Activated T-cell treated with anti-CD3 and anti-CD28 coated beads, Interleukin-2, amount 50 U/mL, for 1 hour (primary cell): ENCODE measurements around the gene ITPR2.
"Not testable (repeated sequence)": the region's sequence is repeated elsewhere in the genome, so short reads cannot be mapped to it uniquely, and the experiment has no call there.

Experiments used
- DNase-seq: peaks from one replicate; pipeline ENCODE4 v3.0.0-alpha.2; 2020

The ITPR2 gene

DNA sequence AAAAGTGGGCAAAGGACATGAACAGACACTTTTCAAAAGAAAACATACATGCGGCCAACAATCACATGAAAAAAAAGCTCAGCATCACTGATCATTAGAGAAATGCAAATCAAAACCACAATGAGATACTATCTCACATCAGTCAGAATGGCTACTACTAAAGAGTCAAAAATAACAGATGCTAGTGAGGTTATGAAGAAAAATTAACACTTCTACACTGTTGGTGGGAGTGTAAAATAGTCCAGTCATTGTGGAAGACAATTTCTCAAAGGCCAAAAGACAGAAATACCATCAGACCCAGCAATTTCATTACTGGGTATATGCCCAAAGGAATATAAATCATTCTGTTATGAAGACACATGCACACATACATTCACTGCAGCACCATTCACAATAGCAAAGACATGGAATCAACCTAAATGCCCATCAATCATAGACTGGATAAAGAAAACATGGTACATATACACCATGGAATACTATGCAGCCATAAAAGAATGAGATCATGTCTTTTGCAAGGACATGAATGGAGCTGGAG lies 103.8 kb downstream of the ITPR2 start:
- DNase-seq, result not testable (repeated sequence)

DNA sequence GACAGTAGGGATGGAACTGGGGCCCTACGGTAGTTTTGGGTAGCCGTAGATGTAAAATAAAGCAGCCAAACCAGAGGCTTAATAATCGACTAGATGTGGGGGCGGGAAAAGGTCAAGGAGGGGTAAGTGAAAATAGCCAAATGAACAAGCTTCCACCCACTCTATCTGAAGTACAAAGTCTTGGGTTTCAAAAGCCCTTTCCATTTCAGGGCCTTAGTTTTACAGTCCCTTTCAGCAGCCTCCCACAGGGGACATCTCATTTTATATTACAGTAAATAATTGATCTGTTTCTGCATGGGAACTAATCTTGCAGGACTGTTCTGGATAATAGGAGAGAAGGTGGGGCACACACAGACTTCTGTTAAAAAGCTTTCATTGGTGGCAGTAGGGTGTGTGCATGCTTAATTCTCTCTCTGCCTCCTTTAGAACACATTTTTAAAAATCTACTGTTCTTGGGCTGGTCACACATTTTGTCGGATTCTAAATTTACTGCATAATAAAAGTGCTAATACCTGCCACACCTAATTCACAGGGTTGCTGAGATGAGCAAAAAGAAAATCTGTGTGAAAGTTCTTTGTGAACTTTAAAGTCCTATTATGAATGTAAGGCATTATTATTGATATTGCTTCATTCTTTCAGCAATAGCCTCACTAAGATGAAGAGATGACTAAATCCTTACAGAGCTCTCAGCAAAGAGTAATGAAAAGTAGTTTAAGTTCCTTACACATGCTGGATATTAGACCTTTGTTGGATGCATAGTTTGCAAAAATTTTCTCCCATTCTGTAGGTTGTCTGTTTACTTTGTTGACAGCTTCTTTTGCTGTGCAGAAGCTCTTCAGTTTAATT lies 104.6 kb downstream of the ITPR2 start:
- no peak for DNase-seq

DNA sequence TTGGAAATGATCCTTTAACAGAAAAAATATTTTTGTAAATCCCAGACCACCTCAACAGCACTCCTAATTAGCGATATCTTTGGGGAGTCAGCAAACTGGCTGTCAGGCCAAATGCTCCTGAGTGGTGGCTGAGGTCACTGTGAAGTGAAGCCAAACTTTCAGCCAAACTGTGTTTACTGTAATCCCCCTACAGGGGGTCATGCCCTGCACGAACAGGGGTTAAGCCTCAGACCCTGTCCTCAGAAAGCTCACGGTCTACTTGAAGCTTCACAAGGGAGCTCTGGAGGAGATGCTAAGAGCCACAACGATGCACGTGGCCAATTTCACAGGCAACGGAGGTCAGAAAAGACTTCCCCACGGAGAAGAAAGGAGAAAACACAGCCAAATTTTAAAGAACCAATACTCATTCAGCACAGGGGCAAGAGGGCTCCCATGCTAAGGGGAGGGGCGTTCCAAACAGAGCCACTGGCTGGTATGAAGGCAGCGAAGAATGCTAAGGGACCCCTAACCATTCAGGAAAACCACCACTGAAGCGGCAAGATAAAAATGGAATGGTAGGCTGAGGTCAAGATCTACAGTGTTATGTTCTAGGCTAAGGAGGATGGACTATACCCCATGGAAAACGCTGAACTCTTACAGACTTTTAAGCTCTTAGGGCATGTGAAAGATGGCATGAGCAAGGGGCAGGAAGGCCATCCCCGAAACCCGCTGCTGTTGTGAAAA lies 105.4 kb downstream of the ITPR2 start:
- no peak for DNase-seq

DNA sequence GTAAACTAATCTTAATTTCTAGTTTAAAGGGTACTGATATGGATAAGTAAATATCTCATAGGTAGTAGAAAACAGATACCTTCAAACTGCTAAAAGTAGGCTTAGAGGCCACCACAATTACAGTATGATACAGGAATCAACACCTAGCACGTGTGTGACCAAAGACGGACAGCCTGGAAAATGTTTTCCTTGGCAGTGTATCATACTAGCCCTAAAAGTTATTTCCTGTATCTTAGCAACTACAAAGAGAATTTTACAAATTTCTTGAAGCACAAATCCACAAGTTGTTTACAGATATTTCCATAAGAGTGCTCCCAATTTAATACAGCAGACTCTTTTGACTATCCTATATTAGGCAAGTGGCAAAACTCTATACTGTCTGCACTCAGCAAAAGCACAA lies 106.0 kb downstream of the ITPR2 start:
- DNase-seq, result no peak

DNA sequence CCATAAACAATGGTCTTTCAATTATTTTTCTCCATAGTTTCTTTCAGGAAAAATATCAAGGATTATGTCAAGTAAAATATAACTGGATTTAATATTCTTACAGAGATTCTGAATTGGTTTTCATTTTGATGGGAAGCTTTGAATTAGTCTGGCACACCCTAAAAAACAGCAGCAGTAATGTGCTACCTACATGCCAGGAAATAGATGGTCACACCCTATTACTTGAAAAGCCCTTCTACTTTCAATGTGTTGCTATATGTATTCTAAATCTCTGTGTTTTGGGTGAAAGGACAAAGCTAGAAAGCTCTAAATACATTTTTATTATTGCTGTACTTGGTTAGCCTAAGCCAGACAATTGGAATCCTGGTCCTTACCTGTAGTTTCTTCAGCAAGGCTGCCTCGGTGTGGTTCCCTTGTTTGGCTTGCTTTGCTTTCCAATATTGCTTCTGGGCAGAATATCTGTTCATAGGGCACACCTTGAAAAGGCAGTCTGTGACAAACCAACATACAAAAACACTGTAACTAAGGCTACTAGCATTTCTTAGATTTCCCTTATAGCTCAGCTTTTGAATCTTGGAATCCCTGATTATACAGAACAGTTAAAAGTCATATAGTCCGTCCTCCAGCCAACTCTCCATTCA lies 107.6 kb downstream of the ITPR2 start:
- DNase-seq, result no peak

DNA sequence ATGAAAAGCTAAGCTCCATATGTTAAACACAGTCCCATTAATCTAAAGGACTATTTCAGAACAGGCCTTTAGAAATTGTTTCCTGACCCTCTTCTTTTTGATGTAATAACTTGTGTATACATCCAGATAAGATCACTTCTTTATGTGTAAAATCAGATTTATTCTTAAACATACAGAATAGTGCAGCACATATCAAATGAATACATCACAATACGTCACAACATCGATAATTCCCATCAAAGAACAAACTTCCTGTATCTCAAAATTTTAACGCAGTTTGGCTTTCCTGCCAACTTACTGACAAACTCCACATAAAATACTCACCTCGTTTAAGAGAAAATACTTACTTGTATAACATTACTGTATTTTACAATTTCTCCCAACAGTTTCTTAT lies 108.7 kb downstream of the ITPR2 start:
- DNase-seq, result no peak

DNA sequence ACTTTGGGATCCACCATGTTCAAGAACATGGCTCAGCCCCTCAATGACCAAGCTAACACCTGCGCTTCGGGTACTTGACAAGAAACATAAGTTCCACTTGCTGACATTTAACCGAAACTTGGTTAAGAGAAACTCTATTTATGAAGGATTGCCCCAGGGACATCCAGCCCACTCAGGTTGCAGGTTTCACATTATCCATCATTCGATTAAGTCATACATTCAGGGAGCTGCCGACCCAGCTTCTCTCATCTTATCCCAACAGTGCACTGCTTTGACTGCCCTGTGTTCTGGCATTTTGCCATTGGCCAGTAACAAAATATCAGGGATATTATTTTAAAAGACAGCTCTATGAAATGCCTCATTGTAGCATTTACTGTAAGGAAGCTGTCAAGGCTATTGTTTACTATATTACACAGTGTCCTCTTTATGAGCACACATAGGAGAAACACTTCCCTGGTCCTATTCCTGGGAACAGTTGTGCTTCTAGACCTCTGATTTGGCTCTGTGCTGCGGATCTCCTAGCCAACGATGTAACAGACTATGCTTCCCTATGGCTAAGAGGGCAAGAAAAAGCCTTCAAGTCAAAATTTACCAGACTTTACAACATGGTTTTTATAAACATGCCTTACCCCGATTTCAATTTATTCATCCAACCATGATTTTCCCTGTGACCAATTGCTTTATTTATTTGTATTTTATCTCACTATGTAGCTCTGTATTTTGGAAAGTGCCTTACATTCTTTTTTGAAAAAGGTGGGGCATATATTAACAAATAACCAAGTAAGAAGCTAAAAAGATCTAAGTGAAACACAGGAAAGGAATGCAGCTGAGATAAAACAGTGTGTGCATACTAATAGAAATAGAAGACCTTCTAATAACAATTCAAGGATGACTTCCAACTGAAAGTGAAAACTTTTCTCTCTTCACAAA lies 109.3 kb downstream of the ITPR2 start:
- DNase-seq, result no peak

DNA sequence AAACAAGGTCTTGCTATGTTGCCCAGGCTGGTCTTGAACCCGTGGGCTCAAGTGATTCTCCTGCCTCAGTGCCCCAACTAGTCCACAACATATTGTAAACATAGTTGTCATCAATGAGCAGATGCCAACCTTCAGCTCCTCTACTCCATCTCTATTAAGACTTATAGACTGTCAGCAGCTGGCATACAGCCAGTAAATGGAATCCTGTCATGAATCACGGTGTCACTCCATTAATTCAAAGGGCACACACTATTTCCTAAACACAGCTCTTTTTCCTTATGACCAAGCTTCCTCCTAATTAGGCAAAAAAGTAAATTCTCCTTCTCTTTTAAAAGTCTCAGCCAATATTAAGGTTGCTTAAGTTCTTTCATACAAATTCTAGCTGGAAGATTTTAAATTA lies 111.2 kb downstream of the ITPR2 start:
- no peak for DNase-seq

DNA sequence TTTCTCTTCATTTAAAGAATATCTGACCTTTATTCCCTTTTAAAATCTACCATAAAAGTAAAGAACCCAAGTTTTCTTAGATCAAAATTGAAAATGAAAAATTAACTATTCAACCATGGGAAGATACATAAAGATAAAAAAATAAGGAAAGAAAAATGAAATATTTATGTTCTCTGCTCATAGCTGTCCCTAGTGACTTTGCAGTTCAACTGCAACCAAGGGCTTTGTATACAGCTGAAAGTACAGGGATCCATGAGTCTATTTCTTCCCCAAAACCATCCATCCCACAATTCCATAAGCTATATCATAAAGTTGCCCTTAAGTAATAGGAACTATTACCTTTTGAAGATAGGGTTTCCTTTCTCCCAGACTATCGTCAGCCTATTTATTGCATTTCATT lies 113.1 kb downstream of the ITPR2 start:
- DNase-seq, result no peak

DNA sequence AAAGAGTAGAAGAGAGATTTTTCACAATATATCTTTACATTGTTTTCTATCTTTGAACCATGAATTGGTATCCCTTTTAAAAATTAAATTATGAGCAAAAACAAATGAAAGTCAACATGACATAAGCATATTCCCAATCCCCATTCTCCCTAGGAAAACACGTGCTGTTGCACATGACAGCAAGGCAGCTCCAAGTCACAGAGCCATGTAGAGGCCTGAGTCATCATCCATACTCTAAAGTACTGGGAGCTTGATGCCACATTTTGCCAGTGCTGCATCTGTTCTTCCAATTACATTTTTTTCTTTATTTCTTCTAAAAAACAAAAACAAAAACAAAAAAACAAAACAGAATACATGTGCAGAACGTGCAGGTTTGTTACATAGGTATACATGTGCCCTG lies 115.2 kb downstream of the ITPR2 start:
- DNase-seq, result no peak

DNA sequence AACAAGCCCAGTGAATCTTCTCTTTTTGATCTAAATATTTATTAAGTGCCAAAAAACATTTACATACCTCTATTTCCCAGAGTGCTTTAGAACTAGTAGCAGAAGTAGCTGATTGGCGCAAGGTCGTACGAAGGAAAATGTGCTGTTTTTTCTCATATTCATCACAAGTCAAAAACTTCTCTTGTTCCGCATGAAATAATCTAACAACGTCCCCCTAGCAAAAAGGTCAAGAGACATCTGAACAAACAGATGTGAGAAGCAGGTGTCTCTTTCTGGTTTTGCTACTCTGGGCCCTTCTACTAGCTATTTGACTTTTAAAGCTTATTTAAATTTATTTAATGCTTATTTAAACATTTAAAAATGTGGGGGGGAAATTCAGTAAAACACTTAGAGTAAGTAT lies 117.8 kb downstream of the ITPR2 start:
- no peak for DNase-seq

DNA sequence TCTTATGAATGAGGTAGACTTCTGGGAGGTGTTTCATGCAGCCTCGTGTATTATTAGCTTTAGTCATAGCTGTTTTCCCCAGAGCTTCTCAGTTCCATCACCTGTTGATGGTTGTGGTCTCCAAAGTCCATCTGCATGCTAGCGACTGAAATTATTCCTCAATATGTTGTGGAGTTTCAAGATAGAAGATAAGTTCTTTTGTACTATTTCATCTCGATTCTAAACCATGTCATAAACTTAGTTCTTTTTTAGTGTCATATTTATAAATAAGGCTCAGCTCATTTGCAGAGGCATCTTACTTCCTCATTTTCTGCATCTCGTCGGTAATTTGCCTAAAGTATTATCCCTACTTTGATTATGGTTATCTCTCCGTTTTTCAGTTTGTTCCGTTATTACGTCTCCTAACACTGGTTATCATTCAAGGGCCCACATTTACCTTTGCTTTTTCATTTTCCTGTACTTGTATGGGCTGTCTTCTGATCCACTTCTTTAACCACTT lies 119.1 kb downstream of the ITPR2 start:
- DNase-seq, result no peak

DNA sequence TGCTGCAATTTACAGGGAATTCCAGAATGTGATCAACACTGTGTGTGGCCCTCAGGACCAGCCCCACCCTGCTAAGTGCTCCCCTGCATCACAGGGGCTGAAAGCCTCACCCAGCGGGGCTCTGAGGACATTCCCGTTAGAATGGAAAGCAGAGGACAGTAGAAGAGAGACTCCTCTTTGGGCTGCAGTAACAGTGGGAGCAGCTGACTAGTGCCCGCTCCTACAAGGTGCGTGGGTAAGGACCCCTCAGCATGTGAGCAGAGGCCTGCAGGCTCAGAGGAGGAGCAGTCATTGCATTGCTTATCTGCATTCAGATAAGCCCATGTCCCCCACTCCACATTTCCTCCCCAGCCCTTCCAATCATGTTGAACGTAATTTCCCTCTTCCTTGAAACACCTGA lies 120.1 kb downstream of the ITPR2 start:
- DNase-seq, result no peak

DNA sequence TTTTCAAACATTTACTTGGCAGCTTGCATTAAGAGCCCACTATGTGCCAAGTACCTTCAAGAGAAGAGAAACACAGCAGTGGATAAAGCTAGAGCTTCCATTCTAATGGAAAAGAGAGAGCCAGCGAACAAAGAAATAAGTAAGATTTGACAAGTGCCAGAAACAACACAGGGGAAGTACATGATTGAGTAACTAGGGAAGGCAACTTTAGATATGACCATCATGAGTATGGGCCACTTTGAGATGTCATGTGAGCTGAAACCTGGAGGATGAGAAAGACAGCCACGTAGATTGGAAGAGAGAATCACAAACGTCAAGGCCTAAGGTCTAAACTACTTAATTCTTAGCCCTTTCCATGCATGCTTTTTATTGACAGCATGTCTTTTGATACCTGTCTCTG lies 121.4 kb downstream of the ITPR2 start:
- no peak for DNase-seq

DNA sequence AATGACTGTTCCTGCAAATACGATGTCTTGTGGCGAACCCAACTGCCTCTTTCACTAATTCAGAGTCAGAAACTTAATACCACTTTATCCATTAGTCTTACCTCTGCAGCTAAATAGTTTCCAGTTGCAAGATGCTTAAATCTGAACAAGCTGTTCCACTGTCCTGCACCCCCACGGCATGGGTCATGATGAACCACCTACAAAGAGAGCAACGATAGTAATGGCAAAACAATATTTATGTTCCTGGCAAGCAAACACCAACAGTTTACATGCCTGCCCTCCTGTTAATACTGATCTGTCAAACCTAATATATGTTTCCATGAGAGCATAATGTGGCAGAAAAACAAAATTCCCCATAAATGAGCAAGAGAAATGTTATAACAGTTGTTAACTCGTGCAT lies 121.9 kb downstream of the ITPR2 start:
- DNase-seq, result no peak

DNA sequence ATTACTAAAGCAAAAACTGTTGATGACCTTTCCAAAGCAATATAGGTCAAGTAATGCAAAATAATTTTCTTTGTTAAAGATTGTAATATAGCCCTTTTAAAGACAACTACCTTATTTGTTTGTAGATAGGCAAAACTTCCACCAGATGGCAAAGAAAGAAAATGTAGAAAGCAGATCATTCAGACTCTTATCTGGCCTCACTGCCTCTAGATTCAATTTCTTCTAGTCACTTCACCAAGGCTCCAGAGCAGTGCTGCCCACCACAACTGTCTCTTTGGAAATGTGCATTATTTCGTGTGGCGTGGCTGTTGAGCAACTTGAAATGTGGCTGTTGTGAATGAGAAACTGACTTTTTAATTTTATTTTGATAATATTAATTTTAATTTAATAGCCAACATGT lies 127.1 kb downstream of the ITPR2 start:
- no peak for DNase-seq

DNA sequence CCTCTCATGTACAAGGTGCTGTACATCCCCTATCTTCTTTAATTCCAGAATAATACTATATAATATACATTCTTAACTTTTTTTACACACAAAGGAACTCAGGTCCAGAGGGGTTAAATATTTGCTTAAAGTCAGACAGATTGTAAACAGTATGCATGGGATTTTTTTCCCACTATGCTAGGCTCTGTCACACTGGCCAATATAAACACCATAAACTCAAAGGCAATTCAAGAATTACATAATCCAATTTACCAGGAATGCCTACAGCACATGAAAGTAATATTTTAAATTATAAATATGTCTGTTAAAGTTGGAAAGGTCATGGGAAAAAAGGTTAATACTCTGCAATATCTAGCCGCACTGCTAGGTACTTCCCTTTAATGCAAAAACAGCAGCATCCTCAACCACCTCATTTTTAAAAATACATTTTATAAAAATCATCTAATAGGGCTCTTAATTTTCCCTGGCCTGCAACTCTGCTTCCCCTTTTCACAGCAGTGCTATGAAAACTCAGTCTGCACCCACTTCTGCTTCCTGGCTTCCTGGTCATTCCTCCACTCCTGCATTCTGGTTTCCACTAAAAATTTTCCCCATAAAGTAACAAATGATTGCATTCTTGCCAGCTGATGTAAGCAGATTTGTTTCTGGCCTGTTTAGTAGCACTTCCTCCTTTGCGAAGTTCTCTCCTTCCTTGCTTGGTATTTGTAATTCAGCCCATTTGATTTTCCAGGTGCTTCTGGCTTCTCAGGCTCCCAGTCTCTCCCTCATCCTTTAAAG lies 128.1 kb downstream of the ITPR2 start:
- no peak for DNase-seq

DNA sequence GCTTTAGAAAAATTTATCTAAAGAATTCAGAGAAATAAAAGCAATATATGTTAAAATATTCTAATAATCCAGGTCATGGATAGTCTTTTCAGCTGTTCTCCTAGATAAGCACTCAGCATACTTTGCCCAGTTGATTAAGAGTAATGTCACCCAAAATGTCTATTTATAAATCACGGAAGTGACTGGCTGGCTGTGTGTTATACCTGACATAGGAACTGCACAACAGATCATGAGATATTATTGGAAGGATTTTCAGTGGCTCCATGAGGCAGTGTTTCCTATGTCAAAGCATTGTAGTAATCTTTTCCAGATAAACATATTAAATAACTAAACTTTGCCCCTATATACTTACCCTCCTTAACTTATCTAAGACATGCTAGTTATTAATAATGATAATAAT lies 128.8 kb downstream of the ITPR2 start:
- DNase-seq, result no peak

DNA sequence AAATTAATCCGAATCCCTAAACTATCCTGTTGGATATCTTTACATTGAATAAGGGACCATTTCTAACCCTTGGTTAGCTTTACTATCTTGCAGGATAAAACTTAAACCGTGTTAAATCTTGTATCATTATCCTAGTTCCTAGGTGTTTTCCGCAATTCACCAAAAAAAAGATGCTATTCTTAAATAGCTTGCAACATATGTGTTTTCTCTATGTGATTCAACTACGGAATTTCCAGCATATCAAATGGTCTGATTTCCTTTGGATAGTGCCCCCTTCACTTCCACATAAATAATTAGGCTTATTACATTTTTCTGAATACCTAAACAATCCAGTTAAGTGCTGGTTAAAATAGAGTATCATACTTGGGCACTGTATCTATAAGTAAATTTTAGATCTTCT lies 130.3 kb downstream of the ITPR2 start:
- DNase-seq, result no peak

DNA sequence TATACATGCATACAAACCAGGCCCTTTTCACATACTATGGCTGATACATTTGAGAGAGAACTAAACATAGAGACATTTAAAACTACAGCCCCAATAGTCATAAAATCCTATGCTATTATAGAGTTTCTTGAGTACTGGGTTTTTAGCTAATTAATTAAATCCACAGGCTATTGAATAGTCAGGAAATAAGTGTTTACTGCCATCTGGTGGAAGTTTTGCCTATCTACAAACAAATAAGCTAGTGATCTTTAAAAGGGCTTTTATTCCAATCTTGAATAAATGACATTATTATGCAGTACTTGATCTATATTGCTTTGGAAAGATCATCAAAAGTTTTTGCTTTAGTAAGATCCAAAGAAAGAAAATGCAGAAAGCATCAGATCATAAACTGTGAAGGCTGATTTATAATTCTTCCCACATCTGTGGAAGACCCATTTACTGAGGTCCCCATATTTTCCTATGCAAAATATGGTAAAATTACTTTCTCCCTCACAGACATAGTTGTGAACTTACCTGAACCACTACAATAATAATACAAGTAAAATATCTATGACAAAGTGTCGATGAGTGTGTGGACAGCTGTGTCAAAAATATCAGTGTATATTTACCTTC lies 131.3 kb downstream of the ITPR2 start:
- no peak for DNase-seq

DNA sequence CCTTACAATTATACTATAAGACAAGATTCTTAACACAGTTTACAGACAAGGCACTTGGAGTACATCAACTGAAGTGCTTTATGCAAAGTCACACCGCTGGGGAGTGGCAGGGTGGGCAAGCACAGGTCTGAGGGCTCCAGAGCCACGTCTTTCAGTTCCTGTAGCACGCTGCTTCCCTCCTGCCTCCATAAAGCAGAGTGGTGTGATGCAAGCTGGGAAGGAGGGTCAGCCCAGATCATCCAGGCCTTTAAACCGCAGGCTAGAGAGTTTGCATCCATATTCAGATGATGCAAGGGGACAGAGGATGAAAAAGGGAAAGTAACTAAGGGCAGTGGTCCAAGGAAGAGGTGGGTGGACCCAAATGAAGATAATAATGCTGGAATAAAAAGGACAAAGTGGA lies 132.6 kb downstream of the ITPR2 start:
- no peak for DNase-seq
